SU-DHL-6 (cell line): ENCODE results near the gene HPD.

Source experiments
- H2AFZ ChIP-seq: fragments of 200-600 bp; sonication (generic); 2 replicates; pipeline ENCODE4 v1.6.1; 2014; ENCODE audit warnings: low read depth, mild to moderate bottlenecking, moderate library complexity, mixed read lengths, antibody characterized with exemption, low read length; ENCODE audit not compliant: severe bottlenecking
- H3F3A ChIP-seq: fragments of 200-600 bp; shearing (Covaris generic); 2 replicates; pipeline ENCODE4 v1.6.0; 2016; ENCODE audit warnings: antibody characterized with exemption, mild to moderate bottlenecking; ENCODE audit not compliant: insufficient read depth
- H3K27ac ChIP-seq: fragments of 200-600 bp; sonication (generic); 2 replicates; pipeline ENCODE4 v1.5.1; 2016; ENCODE audit warnings: low read depth, mild to moderate bottlenecking, low read length, moderate library complexity, mixed read lengths
- H3K27me3 ChIP-seq: fragments of 200-600 bp; sonication (generic), shearing (Covaris generic); 2 replicates; pipeline ENCODE4 v1.6.0; 2014; ENCODE audit warnings: mild to moderate bottlenecking, low read length
- H3K36me3 ChIP-seq: fragments of 200-600 bp; sonication (generic); 2 replicates; pipeline ENCODE4 v1.6.1; 2014; ENCODE audit warnings: mild to moderate bottlenecking, low read length, mixed read lengths
- H3K4me2 ChIP-seq: fragments of 300-600, 200-600 bp; shearing (Covaris generic), sonication (generic); 2 replicates; pipeline ENCODE4 v1.6.0; 2014; ENCODE audit warnings: low read length, low read depth, mild to moderate bottlenecking; ENCODE audit not compliant: poor library complexity, severe bottlenecking
- H3K4me3 ChIP-seq: fragments of 200-600 bp; sonication (generic); 2 replicates; pipeline ENCODE4 v1.5.1; 2014; ENCODE audit warnings: antibody characterized with exemption, low read length, mild to moderate bottlenecking, mixed read lengths; ENCODE audit not compliant: insufficient read depth, poor library complexity, severe bottlenecking
- H3K79me2 ChIP-seq: fragments of 200-600 bp; sonication (generic); 2 replicates; pipeline ENCODE4 v1.6.1; 2014; ENCODE audit warnings: mild to moderate bottlenecking, low read length, moderate library complexity; ENCODE audit not compliant: insufficient read depth
- H3K9ac ChIP-seq: fragments of 200-600 bp; sonication (generic); 2 replicates; pipeline ENCODE4 v1.7.0; 2014; ENCODE audit warnings: mild to moderate bottlenecking, low read length
- H3K9me2 ChIP-seq: fragments of 200-600 bp; sonication (generic); replicated peaks from 2 replicates; pipeline ENCODE4 v1.6.1; 2014; ENCODE audit warnings: low read length; ENCODE audit not compliant: insufficient read depth
- H3K9me3 ChIP-seq: fragments of 200-600 bp; sonication (generic); 2 replicates; pipeline ENCODE4 v1.6.1; 2014; ENCODE audit warnings: low read length, mixed read lengths; ENCODE audit not compliant: insufficient read depth
- H4K20me1 ChIP-seq: fragments of 200-600 bp; sonication (generic); 2 replicates; pipeline ENCODE4 v1.6.1; 2014; ENCODE audit warnings: low read depth, mild to moderate bottlenecking, antibody characterized with exemption, low read length, moderate library complexity, mixed read lengths
- CTCF ChIP-seq: fragments of 200-600 bp; sonication (generic); IDR thresholded peaks from one replicate; pipeline ENCODE4 v1.5.1; 2017; ENCODE audit warnings: antibody characterized with exemption, mild to moderate bottlenecking, low read length, moderate library complexity; ENCODE audit not compliant: insufficient read depth, poor library complexity, severe bottlenecking
- EZH2phosphoT487 ChIP-seq: fragments of 200-600 bp; sonication (generic), shearing (Covaris generic); conservative IDR thresholded peaks from 2 replicates; pipeline ENCODE4 v1.6.1; 2018; ENCODE audit warnings: mild to moderate bottlenecking, antibody characterized with exemption, low read length, moderate library complexity, mixed read lengths

HPD gene

GRCh38 chr12:121819212-121819949 lies 39.3 kb downstream of the HPD start:
- Histone ChIP-seq H3K79me2 (no peaks in the 10 kb centered on the region; the same call in 1 of the 2 replicates), H4K20me1 (no peaks in the 10 kb centered on the region), H3K27ac (no peak overlapping the region), H3K4me2 (no peak overlapping the region), H3F3A (no peaks in the 10 kb centered on the region), H3K9ac (no peak overlapping the region), H3K27me3 (no peaks in the 10 kb centered on the region), H2AFZ (no peak overlapping the region), H3K9me2 (no peaks in the 10 kb centered on the region), H3K4me3 (no peak overlapping the region), H3K9me3 (no peaks in the 10 kb centered on the region), H3K36me3 (0 out of 2 replicates have a peak, but pooled peaks cover 6% of the 10 kb centered on the region)
- TF ChIP-seq EZH2phosphoT487 (no peak), CTCF (no peak)

GRCh38 chr12:121817648-121818043 lies 41.0 kb downstream of the HPD start:
- Histone ChIP-seq H3K79me2 (peaks cover 14% of the 10 kb centered on the region), H3K9me2 (no peaks in the 10 kb centered on the region), H4K20me1 (no peaks in the 10 kb centered on the region), H3K4me3 (no peak overlapping the region), H3K9me3 (no peaks in the 10 kb centered on the region), H3K27me3 (no peaks in the 10 kb centered on the region), H3K36me3 (0 out of 2 replicates have a peak, but pooled peaks cover 4% of the 10 kb centered on the region), H3K27ac (no peak overlapping the region), H3K4me2 (no peak overlapping the region), H2AFZ (no peak overlapping the region), H3K9ac (no peak overlapping the region), H3F3A (no peaks in the 10 kb centered on the region)
- TF ChIP-seq EZH2phosphoT487: no peak
- no peak for TF ChIP-seq CTCF

- H3K27me3 ChIP-seq: no peaks in the 10 kb centered on the region
- no peak overlapping the region for H3K4me3 ChIP-seq
- no peaks in the 10 kb centered on the region for H3K9me2 ChIP-seq
- H3K9me3 ChIP-seq: no peaks in the 10 kb centered on the region
- H3K4me2 ChIP-seq: no peak overlapping the region
- H4K20me1 ChIP-seq: no peaks in the 10 kb centered on the region
- H3K27ac ChIP-seq: no peak overlapping the region
- H3K9ac ChIP-seq: no peak overlapping the region
- peaks cover 20% of the 10 kb centered on the region for H3K79me2 ChIP-seq
- H2AFZ ChIP-seq: no peak overlapping the region
- 0 out of 2 replicates have a peak, but pooled peaks cover 4% of the 10 kb centered on the region for H3K36me3 ChIP-seq
- no peak for TF ChIP-seq EZH2phosphoT487
- no peak for TF ChIP-seq CTCF
- H3F3A ChIP-seq: no peaks in the 10 kb centered on the region
Measured at GRCh38 chr12:121816925-121817647, 41.6 kb downstream of the HPD start.
